H9 (cell line): ENCODE results near the gene KATNB1. TPM values are rescaled to one million over a fixed set of nuclear protein-coding genes. Genes with fewer than 3 reads are reported as not detected.

Source experiments
- DNase-seq: peaks from one replicate; pipeline ENCODE4 v3.0.0-alpha.2; 2017
- H2AFZ ChIP-seq: one replicate; pipeline ENCODE4 v1.6.1; 2013; ENCODE audit warnings: mild to moderate bottlenecking, low read length, control low read depth, moderate library complexity
- H2AK5ac ChIP-seq: 2 replicates; pipeline ENCODE4 v1.6.1; 2013; ENCODE audit warnings: low read length, control low read depth, mixed read lengths; ENCODE audit not compliant: insufficient read length
- H2BK120ac ChIP-seq: one replicate; pipeline ENCODE4 v1.6.1; 2013; ENCODE audit warnings: low read depth, mild to moderate bottlenecking, low read length, control low read depth, inconsistent platforms; ENCODE audit not compliant: poor library complexity, severe bottlenecking
- H2BK12ac ChIP-seq: 2 replicates; pipeline ENCODE4 v1.6.1; 2013; ENCODE audit warnings: low read length, control low read depth, mixed read lengths, low read depth; ENCODE audit not compliant: insufficient read length
- H2BK15ac ChIP-seq: 2 replicates; pipeline ENCODE4 v1.6.1; 2013; ENCODE audit warnings: low read depth, low read length, control low read depth
- H2BK20ac ChIP-seq: one replicate; pipeline ENCODE4 v1.6.1; 2013; ENCODE audit warnings: low read depth, mild to moderate bottlenecking, low read length, control low read depth, inconsistent platforms; ENCODE audit not compliant: poor library complexity, severe bottlenecking
- H2BK5ac ChIP-seq: 2 replicates; pipeline ENCODE4 v1.6.1; 2013; ENCODE audit warnings: low read length, control low read depth, mixed read lengths; ENCODE audit not compliant: insufficient read length
- H3K14ac ChIP-seq: 2 replicates; pipeline ENCODE4 v1.6.1; 2013; ENCODE audit warnings: low read length, control low read depth; ENCODE audit not compliant: insufficient read depth
- H3K18ac ChIP-seq: 2 replicates; pipeline ENCODE4 v1.6.1; 2013; ENCODE audit warnings: low read depth, mild to moderate bottlenecking, mixed read lengths, low read length, control low read depth; ENCODE audit not compliant: insufficient read length
- H3K23ac ChIP-seq: 2 replicates; pipeline ENCODE4 v1.6.1; 2013; ENCODE audit warnings: low read length, control low read depth, mixed read lengths, low read depth; ENCODE audit not compliant: insufficient read length
- H3K23me2 ChIP-seq: 2 replicates; pipeline ENCODE4 v1.6.1; 2013; ENCODE audit warnings: low read depth, mild to moderate bottlenecking, mixed read lengths, low read length, control low read depth; ENCODE audit not compliant: insufficient read length, poor library complexity, severe bottlenecking
- H3K27ac ChIP-seq: 2 replicates; pipeline ENCODE4 v1.5.1; 2013; ENCODE audit warnings: low read length, control low read depth, mixed read lengths, low read depth; ENCODE audit not compliant: insufficient read length
- H3K27me3 ChIP-seq: 2 replicates; pipeline ENCODE4 v1.6.1; 2013; ENCODE audit warnings: low read length, control low read depth, inconsistent platforms; ENCODE audit not compliant: insufficient read depth
- H3K4ac ChIP-seq: 2 replicates; pipeline ENCODE4 v1.6.1; 2013; ENCODE audit warnings: low read depth, mild to moderate bottlenecking, control low read depth, inconsistent platforms, low read length, moderate library complexity
- H3K4me1 ChIP-seq: 2 replicates; pipeline ENCODE4 v1.6.1; 2013; ENCODE audit warnings: low read length, control low read depth, inconsistent platforms; ENCODE audit not compliant: insufficient read depth
- H3K4me2 ChIP-seq: 2 replicates; pipeline ENCODE4 v1.6.1; 2013; ENCODE audit warnings: low read length, control low read depth, mixed read lengths; ENCODE audit not compliant: insufficient read length, insufficient read depth
- H3K56ac ChIP-seq: 2 replicates; pipeline ENCODE4 v1.6.1; 2013; ENCODE audit warnings: low read depth, mild to moderate bottlenecking, mixed read lengths, low read length, control low read depth; ENCODE audit not compliant: insufficient read length
- H3K79me1 ChIP-seq: 2 replicates; pipeline ENCODE4 v1.6.1; 2013; ENCODE audit warnings: low read depth, mild to moderate bottlenecking, moderate library complexity, low read length, control low read depth, inconsistent platforms; ENCODE audit not compliant: insufficient read depth, poor library complexity, severe bottlenecking
- H3K79me2 ChIP-seq: 2 replicates; pipeline ENCODE4 v1.6.1; 2013; ENCODE audit warnings: low read length, control low read depth, inconsistent platforms; ENCODE audit not compliant: insufficient read depth
- H3K9ac ChIP-seq: 2 replicates; pipeline ENCODE4 v1.6.1; 2013; ENCODE audit warnings: low read length, control low read depth, mixed read lengths; ENCODE audit not compliant: insufficient read length; ENCODE audit errors: extremely low read depth
- H3K9me3 ChIP-seq: one replicate; pipeline ENCODE4 v1.6.1; 2013; ENCODE audit warnings: low read depth, low read length, inconsistent platforms; ENCODE audit not compliant: control insufficient read depth
- H3T11ph ChIP-seq: one replicate; pipeline ENCODE4 v1.6.1; 2013; ENCODE audit warnings: mild to moderate bottlenecking, low read length, control low read depth, inconsistent platforms
- H4K20me1 ChIP-seq: one replicate; pipeline ENCODE4 v1.6.1; 2013; ENCODE audit not compliant: control insufficient read depth, insufficient read length, insufficient read depth
- H4K5ac ChIP-seq: 2 replicates; pipeline ENCODE4 v1.6.1; 2013; ENCODE audit warnings: low read depth, mild to moderate bottlenecking, mixed read lengths, low read length, control low read depth; ENCODE audit not compliant: insufficient read length
- H4K8ac ChIP-seq: replicated peaks from 2 replicates; pipeline ENCODE4 v1.6.1; 2013; ENCODE audit warnings: low read length, control low read depth, mixed read lengths, low read depth; ENCODE audit not compliant: insufficient read length
- H4K91ac ChIP-seq: 2 replicates; pipeline ENCODE4 v1.6.1; 2013; ENCODE audit warnings: low read depth, mild to moderate bottlenecking, moderate library complexity, mixed read lengths, low read length, control low read depth; ENCODE audit not compliant: insufficient read length
- H3K27ac Mint-ChIP-seq, 3 experiments: 2 replicates in 2 of 3; 3 replicates in 1 of 3; pipeline ENCODE4 v1.8.0; 2020 to 2021; ENCODE audit warnings: mixed read lengths in 3 of 3, mild to moderate bottlenecking in 1 of 3, moderate library complexity in 1 of 3
- H3K27me3 Mint-ChIP-seq: 2 replicates; pipeline ENCODE4 v1.8.0; 2021; ENCODE audit warnings: low read depth, mild to moderate bottlenecking, moderate library complexity, mixed read lengths
- H3K36me3 Mint-ChIP-seq, 3 experiments: 2 replicates in 2 of 3; 3 replicates in 1 of 3; pipeline ENCODE4 v1.8.0; 2020 to 2021; ENCODE audit warnings: low read depth in 3 of 3, mixed read lengths in 3 of 3; ENCODE audit not compliant: insufficient read depth in 1 of 3
- H3K4me1 Mint-ChIP-seq, 2 experiments: 2 replicates each; pipeline ENCODE4 v1.8.0; 2020; ENCODE audit warnings: mixed read lengths in 2 of 2
- H3K4me3 Mint-ChIP-seq, 2 experiments: 2 replicates in 1 of 2; 3 replicates in 1 of 2; pipeline ENCODE4 v1.8.0; 2020 to 2021; ENCODE audit warnings: mild to moderate bottlenecking in 2 of 2, mixed read lengths in 2 of 2, moderate library complexity in 1 of 2
- H3K9me3 Mint-ChIP-seq, 2 experiments: 2 replicates in 1 of 2; 3 replicates in 1 of 2; pipeline ENCODE4 v1.8.0; 2020; ENCODE audit warnings: mild to moderate bottlenecking in 2 of 2, mixed read lengths in 2 of 2, moderate library complexity in 1 of 2
- CTCF ChIP-seq: fragments of 200-600 bp; sonication (generic); conservative IDR thresholded peaks from 3 replicates; pipeline ENCODE4 v1.8.0; 2021; ENCODE audit warnings: antibody characterized with exemption, mild to moderate bottlenecking
- WGBS: extraction: QIAGEN DNeasy Blood & Tissue Kit; methylation state at CpG from one replicate; pipeline ENCODE4 v1.1.7; 2013; ENCODE audit warnings: missing lambda C conversion rate, low lambda C conversion rate, mixed read lengths; ENCODE audit not compliant: insufficient read length; ENCODE audit errors: extremely low coverage; 5-methylcytosine and 5-hydroxymethylcytosine counted together
- total RNA-seq: library from RNA; stranded (reverse); gene quantifications from 2 replicates; pipeline ENCODE4 v1.2.1, GENCODE V29; 2021

The KATNB1 gene
- total RNA-seq, 1 experiment from 2014 or later, result 29.9 TPM

- Histone ChIP-seq H3K18ac (no peak overlapping the region), H3T11ph (no peak overlapping the region), H2BK12ac (no peak overlapping the region), H3K56ac (no peak overlapping the region), H3K9me3 (no peaks in the 10 kb centered on the region), H3K14ac (no peak overlapping the region; the same call in 1 of the 2 replicates), H3K27ac (no peak overlapping the region), H2BK15ac (no peak overlapping the region), H4K20me1 (peaks cover 3% of the 10 kb centered on the region), H3K4me2 (no peak overlapping the region), H3K23ac (no peak overlapping the region), H2BK20ac (no peak overlapping the region), H2BK120ac (no peak overlapping the region), H3K4me1 (no peaks in the 10 kb centered on the region; the same call in 1 of the 2 replicates), H2AK5ac (no peak overlapping the region), H4K91ac (no peak overlapping the region), H4K8ac (no peak overlapping the region), H2BK5ac (no peak overlapping the region), H3K27me3 (no peaks in the 10 kb centered on the region), H3K4ac (no peak overlapping the region), H3K79me1 (no peaks in the 10 kb centered on the region), H2AFZ (no peak overlapping the region), H3K9ac (no peak overlapping the region), H4K5ac (no peak overlapping the region), H3K23me2 (no peaks in the 10 kb centered on the region), H3K79me2 (no peaks in the 10 kb centered on the region)
- Mint-ChIP-seq H3K4me3 (no peak overlapping the region), H3K36me3 (peaks cover 4 to 16% (median 16%) of the 10 kb centered on the region in 3 experiments; a peak in 6 of 7 replicates), H3K27ac (peak overlapping the region in 2 of 3 experiments; percentile 73 to 83; a peak in 3 of 7 replicates), H3K27me3 (no peaks in the 10 kb centered on the region), H3K4me1 (peaks cover 6 to 22% of the 10 kb centered on the region in 2 experiments), H3K9me3 (no peaks in the 10 kb centered on the region)
- DNase-seq, result no peak
- no peak for TF ChIP-seq CTCF
- WGBS, result no CpG with 5 or more reads among the region's 21 CpGs
Measured at GRCh38 chr16:57759541-57760356, 24.2 kb downstream of the KATNB1 start.
